ENCODE measurements around the gene STT3A. TPM values are rescaled to one million over a fixed set of nuclear protein-coding genes. Genes with fewer than 3 reads are reported as not detected.

STT3A gene
- total RNA-seq, 1 experiment from 2014 or later: 293 TPM

DNA sequence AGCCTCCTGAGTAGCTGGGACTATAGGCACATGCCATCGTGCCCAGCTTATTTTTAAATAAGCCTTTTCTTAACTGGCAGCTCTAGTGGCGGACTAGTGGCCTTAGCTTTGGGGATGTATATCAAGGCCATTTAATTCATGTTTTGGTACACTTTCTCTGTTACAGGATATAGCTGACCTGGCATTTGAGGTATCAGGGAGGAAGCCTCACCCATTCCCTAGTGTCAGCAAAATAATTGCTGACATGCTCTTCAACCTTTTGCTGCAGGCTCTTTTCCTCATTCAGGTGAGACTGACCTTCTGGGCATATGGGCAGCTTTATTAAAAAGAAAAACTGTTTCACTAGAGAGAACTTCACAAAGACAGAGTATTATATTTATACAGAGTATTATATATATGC, 13.9 kb upstream of the STT3A start:
- no peaks in the 10 kb centered on the region for H3K4me1 Mint-ChIP-seq (ENCODE audit: insufficient read depth, unreplicated experiment)
- H3K27ac Mint-ChIP-seq (ENCODE audit: low read depth, unreplicated experiment): no peak overlapping the region
- ChIA-PET POLR2A (interaction anchor here (0.6 to 2.3 kb wide), 3 partner anchors 9 to 308 kb away, joined by 3 to 15 read pairs (median 6); partner anchors contain the start of genes EI24 and STT3A), CTCF (interaction anchor here (0.6 to 3.9 kb wide), 2 partner anchors 9 to 47 kb away, joined by 3 to 21 read pairs; partner anchors contain the start of gene EI24)
- no peaks in the 10 kb centered on the region for H3K9me3 Mint-ChIP-seq (ENCODE audit: unreplicated experiment)
- peaks cover 93% of the 10 kb centered on the region for H3K36me3 Mint-ChIP-seq (ENCODE audit: insufficient read depth, unreplicated experiment)
- no TSS peak for BruUV-seq (replicated peaks)
- no peak overlapping the region for H3K4me3 Mint-ChIP-seq (ENCODE audit: unreplicated experiment)
- TF ChIP-seq, protein P1, sequence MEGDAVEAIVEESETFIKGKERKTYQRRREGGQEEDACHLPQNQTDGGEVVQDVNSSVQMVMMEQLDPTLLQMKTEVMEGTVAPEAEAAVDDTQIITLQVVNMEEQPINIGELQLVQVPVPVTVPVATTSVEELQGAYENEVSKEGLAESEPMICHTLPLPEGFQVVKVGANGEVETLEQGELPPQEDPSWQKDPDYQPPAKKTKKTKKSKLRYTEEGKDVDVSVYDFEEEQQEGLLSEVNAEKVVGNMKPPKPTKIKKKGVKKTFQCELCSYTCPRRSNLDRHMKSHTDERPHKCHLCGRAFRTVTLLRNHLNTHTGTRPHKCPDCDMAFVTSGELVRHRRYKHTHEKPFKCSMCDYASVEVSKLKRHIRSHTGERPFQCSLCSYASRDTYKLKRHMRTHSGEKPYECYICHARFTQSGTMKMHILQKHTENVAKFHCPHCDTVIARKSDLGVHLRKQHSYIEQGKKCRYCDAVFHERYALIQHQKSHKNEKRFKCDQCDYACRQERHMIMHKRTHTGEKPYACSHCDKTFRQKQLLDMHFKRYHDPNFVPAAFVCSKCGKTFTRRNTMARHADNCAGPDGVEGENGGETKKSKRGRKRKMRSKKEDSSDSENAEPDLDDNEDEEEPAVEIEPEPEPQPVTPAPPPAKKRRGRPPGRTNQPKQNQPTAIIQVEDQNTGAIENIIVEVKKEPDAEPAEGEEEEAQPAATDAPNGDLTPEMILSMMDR (IDR thresholded peaks at IDR 0.05; ENCODE audit: unreplicated experiment): no peak
- DNase-seq (ENCODE audit: unreplicated experiment): no peak
- intact Hi-C loops (cut with micrococcal nuclease): no loop called here
- no peaks in the 10 kb centered on the region for H3K27me3 Mint-ChIP-seq (ENCODE audit: insufficient read depth, unreplicated experiment)

- intact Hi-C loops (cut with micrococcal nuclease): no loop called here
- Mint-ChIP-seq H3K4me1 (ENCODE audit: insufficient read depth, unreplicated experiment) (no peaks in the 10 kb centered on the region), H3K27me3 (ENCODE audit: insufficient read depth, unreplicated experiment) (no peaks in the 10 kb centered on the region), H3K4me3 (ENCODE audit: unreplicated experiment) (no peak overlapping the region), H3K9me3 (ENCODE audit: unreplicated experiment) (no peaks in the 10 kb centered on the region), H3K27ac (ENCODE audit: low read depth, unreplicated experiment) (no peak overlapping the region), H3K36me3 (ENCODE audit: insufficient read depth, unreplicated experiment) (peaks cover 93% of the 10 kb centered on the region)
- TF ChIP-seq, protein P1 (IDR thresholded peaks at IDR 0.05; ENCODE audit: unreplicated experiment): no peak
- ChIA-PET CTCF (interaction anchor here (3.9 kb wide), 1 partner anchor 10 kb away, joined by 21 read pairs; the partner anchor contains the start of gene EI24), POLR2A (interaction anchor here (3.1 to 4.9 kb wide), 2 partner anchors 10 to 13 kb away, joined by 16 to 24 read pairs; partner anchors contain the start of genes EI24 and STT3A)
- no peak for DNase-seq (ENCODE audit: unreplicated experiment)
- BruUV-seq (replicated peaks): no TSS peak
Observed at GRCh38 chr11:125579811-125580210, 12.8 kb upstream of the STT3A start.

GRCh38 chr11:125583496-125583895, 9.2 kb upstream of the STT3A start:
- TF ChIP-seq, protein P1 (IDR thresholded peaks at IDR 0.05; ENCODE audit: unreplicated experiment): no peak
- no peak overlapping the region for H3K4me3 Mint-ChIP-seq (ENCODE audit: unreplicated experiment)
- intact Hi-C loops (cut with micrococcal nuclease): no loop called here
- no TSS peak for BruUV-seq (replicated peaks)
- no peaks in the 10 kb centered on the region for H3K9me3 Mint-ChIP-seq (ENCODE audit: unreplicated experiment)
- no peaks in the 10 kb centered on the region for H3K27me3 Mint-ChIP-seq (ENCODE audit: insufficient read depth, unreplicated experiment)
- POLR2A ChIA-PET: interaction anchor here (0.9 to 4.9 kb wide), 3 partner anchors 9 to 14 kb away, joined by 4 to 24 read pairs (median 19); partner anchors contain the start of genes EI24 and STT3A
- H3K4me1 Mint-ChIP-seq (ENCODE audit: insufficient read depth, unreplicated experiment): peaks cover 4% of the 10 kb centered on the region
- H3K27ac Mint-ChIP-seq (ENCODE audit: low read depth, unreplicated experiment): peak overlapping the region; percentile 66
- CTCF ChIA-PET: interaction anchor here (0.6 to 1.3 kb wide), 3 partner anchors 9 to 14 kb away, joined by 3 read pairs; partner anchors contain the start of gene EI24
- H3K36me3 Mint-ChIP-seq (ENCODE audit: insufficient read depth, unreplicated experiment): peaks cover 70% of the 10 kb centered on the region
- DNase-seq (ENCODE audit: unreplicated experiment): no peak

- no TSS peak for BruUV-seq (replicated peaks)
- TF ChIP-seq, protein P1 (IDR thresholded peaks at IDR 0.05; ENCODE audit: unreplicated experiment): no peak
- intact Hi-C loops (cut with micrococcal nuclease): no loop called here
- DNase-seq (ENCODE audit: unreplicated experiment): no peak
- CTCF ChIA-PET: interaction anchor here (0.6 to 0.7 kb wide), 2 partner anchors 24 to 302 kb away, joined by 5 read pairs; partner anchors contain the start of gene HYLS1
- peaks cover 52% of the 10 kb centered on the region for H3K36me3 Mint-ChIP-seq (ENCODE audit: insufficient read depth, unreplicated experiment)
- no peak overlapping the region for H3K4me3 Mint-ChIP-seq (ENCODE audit: unreplicated experiment)
- H3K9me3 Mint-ChIP-seq (ENCODE audit: unreplicated experiment): no peaks in the 10 kb centered on the region
- H3K4me1 Mint-ChIP-seq (ENCODE audit: insufficient read depth, unreplicated experiment): peaks cover 7% of the 10 kb centered on the region
- no peak overlapping the region for H3K27ac Mint-ChIP-seq (ENCODE audit: low read depth, unreplicated experiment)
- POLR2A ChIA-PET: interaction anchor here (4.0 kb wide), 1 partner anchor 15 kb away, joined by 19 read pairs; the partner anchor contains the start of gene EI24
- no peaks in the 10 kb centered on the region for H3K27me3 Mint-ChIP-seq (ENCODE audit: insufficient read depth, unreplicated experiment)
Observed at GRCh38 chr11:125585487-125585886, 7.2 kb upstream of the STT3A start.
